ENCODE data around the gene PTPN9.

GRCh38 chr15:75578948-75579920 is at the start of gene PTPN9:
- TF ChIP-seq, protein P1, sequence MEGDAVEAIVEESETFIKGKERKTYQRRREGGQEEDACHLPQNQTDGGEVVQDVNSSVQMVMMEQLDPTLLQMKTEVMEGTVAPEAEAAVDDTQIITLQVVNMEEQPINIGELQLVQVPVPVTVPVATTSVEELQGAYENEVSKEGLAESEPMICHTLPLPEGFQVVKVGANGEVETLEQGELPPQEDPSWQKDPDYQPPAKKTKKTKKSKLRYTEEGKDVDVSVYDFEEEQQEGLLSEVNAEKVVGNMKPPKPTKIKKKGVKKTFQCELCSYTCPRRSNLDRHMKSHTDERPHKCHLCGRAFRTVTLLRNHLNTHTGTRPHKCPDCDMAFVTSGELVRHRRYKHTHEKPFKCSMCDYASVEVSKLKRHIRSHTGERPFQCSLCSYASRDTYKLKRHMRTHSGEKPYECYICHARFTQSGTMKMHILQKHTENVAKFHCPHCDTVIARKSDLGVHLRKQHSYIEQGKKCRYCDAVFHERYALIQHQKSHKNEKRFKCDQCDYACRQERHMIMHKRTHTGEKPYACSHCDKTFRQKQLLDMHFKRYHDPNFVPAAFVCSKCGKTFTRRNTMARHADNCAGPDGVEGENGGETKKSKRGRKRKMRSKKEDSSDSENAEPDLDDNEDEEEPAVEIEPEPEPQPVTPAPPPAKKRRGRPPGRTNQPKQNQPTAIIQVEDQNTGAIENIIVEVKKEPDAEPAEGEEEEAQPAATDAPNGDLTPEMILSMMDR (IDR thresholded peaks at IDR 0.05): peak in 3 of 6 experiments; percentile 14 to 41 (median 16)
- TF ChIP-seq POLR2A (IDR thresholded peaks at IDR 0.05): peak in 1 of 2 donors; percentile 41
